ENCODE results near the gene EOGT. TPM values are rescaled to one million over a fixed set of nuclear protein-coding genes. Genes with fewer than 3 reads are reported as not detected.

Gene EOGT
- total RNA-seq, 2 donors from 2014 or later: 59.2 to 60.3 TPM

GRCh38 chr3:69005791-69006482 is 7.5 kb downstream of the EOGT start:
- peaks cover 66% of the 10 kb centered on the region for H3K36me3 ChIP-seq

GRCh38 chr3:69005071-69005790 is 8.3 kb downstream of the EOGT start:
- no peak for TF ChIP-seq CTCF (IDR thresholded peaks at IDR 0.05)
- peak overlapping the region in 1 of 2 donors; percentile 31 for H3K27ac ChIP-seq
- no peaks in the 10 kb centered on the region for H3K27me3 ChIP-seq
- H3K4me3 ChIP-seq: no peak overlapping the region
- DNase-seq (ENCODE audit: low spot score): no peak
- peaks cover 71% of the 10 kb centered on the region for H3K36me3 ChIP-seq
- peaks cover 0 to 35% of the 10 kb centered on the region in 2 donors for H3K4me1 ChIP-seq
- no peaks in the 10 kb centered on the region for H3K9me3 ChIP-seq

More at GRCh38 chr3:69005791-69006482, 7.5 kb downstream of the EOGT start:
- TF ChIP-seq CTCF (IDR thresholded peaks at IDR 0.05): no peak
- Histone ChIP-seq H3K4me1 (peaks cover 0 to 35% of the 10 kb centered on the region in 2 donors), H3K9me3 (no peaks in the 10 kb centered on the region), H3K27ac (peak overlapping the region in 1 of 2 donors; percentile 31), H3K27me3 (no peaks in the 10 kb centered on the region), H3K4me3 (no peak overlapping the region)
- DNase-seq (ENCODE audit: low spot score): no peak

- no peak for TF ChIP-seq CTCF (IDR thresholded peaks at IDR 0.05)
- Histone ChIP-seq H3K9me3 (no peaks in the 10 kb centered on the region), H3K27ac (no peak overlapping the region), H3K36me3 (peaks cover 71% of the 10 kb centered on the region), H3K4me3 (no peak overlapping the region), H3K27me3 (no peaks in the 10 kb centered on the region), H3K4me1 (peaks cover 0 to 27% of the 10 kb centered on the region in 2 donors)
- DNase-seq (ENCODE audit: low spot score): no peak
Measured at GRCh38 chr3:69004138-69004537, 9.3 kb downstream of the EOGT start.

GRCh38 chr3:68999605-69000004 is 13.9 kb downstream of the EOGT start:
- Histone ChIP-seq H3K9me3 (no peaks in the 10 kb centered on the region), H3K36me3 (peaks cover 81% of the 10 kb centered on the region), H3K4me3 (no peak overlapping the region), H3K27ac (no peak overlapping the region), H3K4me1 (peaks cover 0 to 17% of the 10 kb centered on the region in 2 donors), H3K27me3 (no peaks in the 10 kb centered on the region)
- no peak for DNase-seq (ENCODE audit: low spot score)
- TF ChIP-seq CTCF (IDR thresholded peaks at IDR 0.05): no peak

GRCh38 chr3:68999158-68999557 is 14.3 kb downstream of the EOGT start:
- TF ChIP-seq CTCF (IDR thresholded peaks at IDR 0.05): no peak
- no peak for DNase-seq (ENCODE audit: low spot score)
- no peak overlapping the region for H3K27ac ChIP-seq
- H3K36me3 ChIP-seq: peaks cover 81% of the 10 kb centered on the region
- H3K4me1 ChIP-seq: peaks cover 0 to 17% of the 10 kb centered on the region in 2 donors
- H3K9me3 ChIP-seq: no peaks in the 10 kb centered on the region
- no peak overlapping the region for H3K4me3 ChIP-seq
- no peaks in the 10 kb centered on the region for H3K27me3 ChIP-seq
